DMS153 treated with DMSO at 0.1 percent for 48 hours (cell line): ENCODE data around the gene NSMCE4A.
"Not testable (repeated sequence)": the region's sequence is repeated elsewhere in the genome, so short reads cannot be mapped to it uniquely, and the experiment has no call there.

Experiments
- DNase-seq: peaks from one replicate; lab custom pipeline; 2025; ENCODE audit not compliant: unreplicated experiment; lab: John Stamatoyannopoulos, UW

Gene NSMCE4A

DNA sequence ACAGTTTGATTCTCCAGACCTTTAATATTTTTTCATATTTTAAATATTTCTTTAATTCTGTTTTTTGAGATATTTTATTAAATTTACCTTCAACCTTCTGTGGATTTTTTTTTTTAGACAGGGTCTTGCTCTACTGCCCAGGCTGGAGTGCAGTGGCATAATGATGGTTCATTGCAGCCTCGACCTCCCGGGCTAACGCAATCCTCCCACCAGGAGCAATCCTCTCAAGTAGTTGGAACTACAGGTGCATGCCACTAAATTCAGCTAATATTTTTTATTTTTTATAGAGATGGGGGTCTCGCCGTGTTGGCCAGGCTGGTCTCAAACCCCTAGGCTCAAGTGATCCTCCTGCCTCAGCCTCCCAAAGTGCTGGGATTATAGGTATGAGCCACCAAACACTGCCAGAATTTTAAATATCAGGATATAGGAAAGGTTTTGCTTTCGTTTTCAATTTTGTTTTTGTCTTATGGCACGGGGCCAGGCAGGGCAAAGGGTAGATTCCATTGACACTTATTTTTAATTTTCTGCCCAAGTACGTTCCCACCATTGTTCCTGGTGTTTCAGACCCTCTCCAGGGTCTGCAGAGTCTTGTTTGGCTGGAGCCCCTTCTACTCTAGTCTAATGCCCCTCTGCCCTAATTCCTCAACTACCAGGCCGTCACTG, 15.1 kb upstream of the NSMCE4A start:
- no peak for DNase-seq

DNA sequence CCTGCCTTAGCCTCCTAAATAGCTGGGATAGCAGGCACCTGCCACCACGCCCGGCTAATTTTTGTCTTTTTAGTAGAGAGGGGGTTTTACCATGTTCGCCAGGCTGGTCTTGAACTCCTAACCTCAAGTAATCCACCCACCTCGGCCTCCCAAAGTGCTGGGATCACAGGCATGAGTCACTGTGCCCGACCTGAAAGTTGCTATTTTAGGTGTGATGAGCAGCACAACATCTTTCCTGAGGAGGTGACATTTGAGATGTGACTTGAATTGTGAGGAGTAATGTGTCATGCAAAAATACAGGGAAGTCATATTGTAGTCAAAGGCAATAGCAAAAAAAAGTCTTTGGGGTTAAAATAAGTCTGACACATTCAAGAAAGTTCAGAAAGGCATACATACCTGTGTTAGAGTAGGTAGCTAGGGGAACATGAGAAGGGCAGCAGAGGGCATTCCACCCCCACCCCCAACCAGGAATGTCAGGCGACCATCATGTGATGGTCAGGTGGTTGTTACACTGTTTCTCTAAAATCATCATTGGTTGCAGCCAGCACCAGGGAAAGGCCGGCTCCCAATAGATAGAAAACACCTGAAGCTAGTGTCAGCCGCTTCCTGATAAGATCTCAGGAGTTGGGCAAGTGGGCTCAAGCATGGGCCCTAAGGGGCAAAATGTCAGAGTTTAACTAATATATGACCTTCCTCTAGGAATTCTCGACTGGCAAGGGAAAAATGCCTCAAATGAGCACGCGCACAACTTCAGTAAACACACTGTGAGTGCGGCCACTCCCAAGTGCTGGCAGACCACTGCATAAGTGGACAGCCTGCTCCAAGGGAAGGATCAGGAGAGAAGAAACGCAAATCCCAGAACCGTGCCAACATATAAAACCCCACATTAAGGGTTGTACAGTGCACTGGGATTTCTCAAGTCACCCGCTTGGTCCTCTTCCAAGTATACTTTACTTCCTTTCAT, 13.6 kb upstream of the NSMCE4A start, which contains the start of gene TACC2:
Gene TACC2 (plus strand): TSS at position 803 of the 964 bp plus-strand sequence. CDS start 32,819 bp downstream, outside the sequence.
- DNase-seq = no peak

DNA sequence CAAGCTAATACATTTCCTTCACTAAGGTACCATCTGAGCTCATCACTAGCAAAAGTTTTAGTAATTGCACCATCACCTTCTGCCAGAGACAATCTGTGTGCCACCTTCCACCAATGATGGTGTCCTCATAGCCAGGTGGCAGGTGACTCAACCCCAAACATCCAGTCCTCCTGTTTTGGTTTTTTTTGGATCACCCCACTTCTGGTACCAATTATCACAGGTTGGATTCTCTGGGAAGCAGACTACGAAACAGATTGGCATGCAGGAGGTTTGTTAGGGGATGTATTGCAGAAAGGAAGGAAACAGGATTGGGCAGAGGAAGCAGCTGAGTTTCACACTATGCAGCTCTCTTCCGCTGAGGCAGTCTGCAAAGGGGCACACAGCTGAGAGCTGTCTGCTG, 9.4 kb upstream of the NSMCE4A start:
- DNase-seq = no peak

DNA sequence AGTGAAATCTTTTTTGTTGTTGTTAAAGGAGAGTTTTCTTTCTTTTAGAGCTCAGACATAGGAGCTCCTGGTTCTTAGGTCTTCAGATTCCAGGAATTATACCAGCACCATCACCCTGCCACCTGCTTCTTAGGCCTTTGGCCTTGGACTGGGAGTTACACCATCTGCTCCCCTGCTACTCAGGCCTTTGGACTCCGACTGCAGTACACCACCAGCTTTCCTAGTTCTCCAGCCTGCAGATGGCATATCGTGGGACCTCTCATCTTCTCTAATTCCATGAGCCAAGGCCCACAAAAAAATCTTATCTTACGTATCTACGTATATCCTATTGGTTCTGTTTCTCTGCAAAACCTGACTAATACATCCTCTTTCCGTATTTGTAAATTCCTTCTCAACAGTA, 8.8 kb upstream of the NSMCE4A start:
- no peak for DNase-seq

DNA sequence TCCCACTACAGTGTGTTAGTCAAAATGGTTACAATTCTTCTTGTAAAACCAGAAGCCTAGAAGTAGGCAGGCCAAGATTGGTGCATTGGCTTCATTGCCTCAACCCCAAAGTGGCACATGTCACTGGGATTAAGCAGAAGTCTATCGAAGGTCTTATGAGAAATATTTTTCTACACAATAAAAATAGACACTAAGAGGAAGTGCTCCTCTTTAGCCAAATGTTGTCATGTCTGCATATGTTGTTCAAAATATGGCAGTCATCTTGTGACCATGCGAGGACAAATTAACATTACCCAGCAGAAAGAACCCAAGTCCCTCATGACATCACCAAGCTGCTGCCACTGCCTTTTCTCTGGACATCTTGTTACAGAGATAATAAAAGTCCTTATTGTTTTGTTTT, 6.3 kb upstream of the NSMCE4A start:
- no peak for DNase-seq

DNA sequence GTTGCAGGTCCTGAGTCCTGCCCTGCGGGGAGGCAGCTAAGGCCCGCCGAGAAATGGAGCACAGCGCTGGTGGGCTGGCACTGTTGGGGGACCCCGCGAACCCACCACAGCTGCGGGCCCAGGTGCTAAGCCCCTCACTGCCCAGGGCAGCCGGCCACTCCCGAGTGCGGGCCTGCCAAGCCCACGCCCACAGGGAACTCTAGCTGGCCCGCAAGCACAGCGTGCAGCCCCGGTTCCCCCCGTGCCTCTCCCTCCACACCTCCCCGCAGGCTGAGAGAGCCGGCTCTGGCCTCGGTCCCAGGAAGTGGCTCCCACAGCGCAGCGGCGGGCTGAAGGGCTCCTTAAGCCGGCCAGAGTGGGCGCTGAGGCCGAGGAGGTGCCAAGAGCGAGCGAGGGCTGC, 3.5 kb upstream of the NSMCE4A start:
- DNase-seq = no peak

DNA sequence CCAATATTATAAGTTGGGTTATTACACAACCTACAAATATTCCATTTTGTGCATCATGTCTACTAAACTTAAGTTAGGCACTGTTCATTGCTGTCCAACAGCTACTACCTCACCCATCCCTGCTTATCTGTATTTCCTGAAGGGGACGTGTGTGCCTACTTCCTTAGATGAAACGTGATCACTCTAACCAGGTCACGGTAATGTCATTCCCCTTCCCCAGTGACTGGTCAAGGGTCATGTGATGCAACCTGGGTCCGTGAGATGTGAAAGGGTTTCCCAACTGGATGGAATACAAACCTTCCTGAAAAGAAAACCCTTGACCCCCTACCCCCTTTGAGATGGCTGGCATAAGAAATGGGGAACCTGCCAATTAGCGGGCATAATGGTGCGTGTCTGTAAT, 1.6 kb upstream of the NSMCE4A start:
- DNase-seq = no peak

DNA sequence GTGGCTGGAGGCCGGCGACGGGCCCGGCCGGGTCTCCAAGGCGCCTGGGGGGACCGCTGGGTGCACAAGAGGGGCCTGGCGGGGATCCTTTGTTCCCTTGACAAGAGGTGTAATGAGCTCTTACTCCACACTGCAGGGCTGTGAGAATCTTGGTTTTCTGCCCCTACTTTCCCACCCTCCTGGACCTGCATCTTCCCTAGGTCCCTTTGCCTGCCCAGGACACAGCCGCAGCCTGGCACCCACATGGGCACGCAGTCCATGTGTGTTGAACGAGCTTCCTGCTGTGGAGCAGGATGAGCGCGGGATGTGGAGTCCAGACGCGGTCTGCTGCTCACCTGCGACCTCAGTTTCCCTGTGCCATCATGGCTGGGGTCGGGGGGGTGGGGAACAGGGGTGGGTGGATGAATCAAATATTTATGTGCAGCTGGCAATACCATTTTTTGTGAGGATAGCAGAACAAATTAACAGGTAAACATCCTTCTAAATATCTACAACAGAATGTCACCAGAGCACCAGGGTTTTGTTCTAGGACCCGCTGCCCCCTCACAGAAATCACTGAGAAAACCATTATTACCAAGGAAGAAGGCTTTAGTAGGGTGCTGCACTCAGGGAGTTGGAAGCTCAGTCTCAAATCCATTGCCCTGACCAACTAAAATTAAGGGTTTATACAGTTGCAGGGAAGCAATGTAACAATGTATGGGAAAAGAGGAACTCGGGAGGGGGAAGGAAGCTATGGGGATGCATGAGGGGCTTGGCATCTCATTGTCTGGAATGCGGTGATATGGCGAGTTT, 474 bp upstream of the NSMCE4A start:
- DNase-seq = no peak

DNA sequence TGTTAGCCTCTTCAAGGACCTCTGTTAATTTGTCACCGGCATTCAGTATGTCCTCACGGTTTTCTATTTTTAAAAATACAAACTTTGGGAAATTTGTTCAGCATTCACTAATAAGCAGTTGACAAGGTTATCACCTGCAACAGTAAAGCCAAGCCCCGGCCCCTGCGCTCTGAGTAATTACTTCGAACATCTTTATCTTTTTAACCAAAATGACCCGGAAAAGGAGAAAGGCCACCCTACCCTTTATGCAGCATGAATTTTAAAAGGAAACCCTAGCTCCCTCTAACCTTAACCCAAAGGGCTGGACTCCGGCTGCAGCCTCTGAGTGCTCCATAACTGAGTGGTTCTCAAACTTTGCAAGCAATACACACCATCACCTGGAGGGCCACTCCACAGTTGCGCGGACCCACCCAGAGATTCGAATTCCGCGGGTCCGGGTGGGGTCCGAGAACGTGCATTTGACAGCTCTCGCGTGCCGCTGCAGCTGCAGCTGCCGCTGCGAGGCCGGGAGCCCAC, 940 bp downstream of the NSMCE4A start:
- DNase-seq = no peak

DNA sequence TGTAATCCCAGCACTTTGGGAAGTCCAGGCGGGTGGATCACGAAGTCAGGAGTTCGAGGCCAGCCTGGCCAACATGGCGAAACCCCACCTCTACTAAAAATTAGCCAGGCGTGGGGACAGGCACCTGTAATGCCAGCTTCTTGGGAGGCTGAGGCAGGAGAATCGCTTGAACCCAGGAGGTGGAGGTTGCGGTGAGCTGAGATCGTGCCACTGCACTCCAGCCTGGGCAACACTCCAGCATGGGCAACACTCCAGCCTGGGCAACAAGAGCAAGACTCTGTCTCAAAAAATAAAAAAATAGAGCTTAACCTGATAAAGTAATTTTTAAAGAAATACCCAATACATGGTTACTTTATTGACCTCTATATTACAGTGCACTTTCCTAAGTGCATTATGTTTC, 5.9 kb downstream of the NSMCE4A start:
- not testable (repeated sequence) for DNase-seq

DNA sequence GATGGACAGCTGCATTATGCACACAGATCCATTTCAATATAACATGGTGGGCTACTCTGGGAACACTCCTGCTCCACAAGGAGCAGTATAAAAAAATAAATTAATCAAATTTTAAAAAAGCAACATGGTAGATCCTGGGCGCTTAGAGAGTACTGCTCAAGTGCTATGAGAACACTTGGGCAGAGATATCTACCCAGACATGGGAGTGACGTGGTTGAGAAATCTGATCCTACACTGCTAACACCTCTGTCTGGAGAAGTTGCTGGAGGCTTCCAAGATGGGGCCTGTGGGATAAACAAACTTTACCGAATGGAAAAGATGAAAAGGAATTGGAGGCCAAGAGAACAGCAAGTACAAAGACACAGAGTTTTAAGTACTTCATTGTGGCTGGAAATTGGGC, 9.0 kb downstream of the NSMCE4A start:
- no peak for DNase-seq

DNA sequence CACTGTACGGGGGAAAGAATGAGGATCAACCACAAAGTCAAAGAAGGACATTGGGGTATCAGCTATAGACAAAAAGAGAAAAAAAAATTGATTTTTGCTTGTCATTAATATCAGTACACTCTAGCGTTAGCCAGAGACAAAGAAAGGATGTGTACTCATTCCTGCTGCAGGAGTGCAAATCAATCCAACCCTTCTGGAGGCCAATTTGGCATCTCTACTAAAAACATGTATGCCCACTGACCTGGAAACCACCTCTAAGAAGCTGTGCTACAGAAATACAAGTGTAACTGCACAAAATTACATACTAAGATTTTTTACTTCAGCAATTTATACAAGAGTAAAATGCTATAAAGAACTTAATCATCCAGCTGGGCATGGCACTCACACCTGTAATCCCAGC, 13.6 kb downstream of the NSMCE4A start:
- DNase-seq = no peak

DNA sequence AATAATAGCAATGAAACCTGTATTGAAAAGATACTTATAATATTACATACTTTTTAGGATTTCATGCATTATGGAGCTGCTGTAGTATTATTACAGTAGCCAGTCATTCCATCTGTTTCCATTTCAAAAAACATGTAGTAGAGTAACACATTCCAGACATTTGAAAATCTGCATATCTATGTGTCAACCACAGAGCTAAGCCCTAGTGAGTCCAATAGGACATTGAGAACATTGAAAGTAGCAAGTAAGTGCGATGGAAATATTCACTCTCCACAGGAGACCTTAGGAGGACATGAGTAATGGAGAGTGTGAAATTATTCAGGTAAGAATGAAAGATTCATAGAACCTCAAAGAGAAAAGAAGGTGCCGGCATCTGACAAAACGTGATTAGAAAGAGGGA, 15.3 kb downstream of the NSMCE4A start:
- no peak for DNase-seq

DNA sequence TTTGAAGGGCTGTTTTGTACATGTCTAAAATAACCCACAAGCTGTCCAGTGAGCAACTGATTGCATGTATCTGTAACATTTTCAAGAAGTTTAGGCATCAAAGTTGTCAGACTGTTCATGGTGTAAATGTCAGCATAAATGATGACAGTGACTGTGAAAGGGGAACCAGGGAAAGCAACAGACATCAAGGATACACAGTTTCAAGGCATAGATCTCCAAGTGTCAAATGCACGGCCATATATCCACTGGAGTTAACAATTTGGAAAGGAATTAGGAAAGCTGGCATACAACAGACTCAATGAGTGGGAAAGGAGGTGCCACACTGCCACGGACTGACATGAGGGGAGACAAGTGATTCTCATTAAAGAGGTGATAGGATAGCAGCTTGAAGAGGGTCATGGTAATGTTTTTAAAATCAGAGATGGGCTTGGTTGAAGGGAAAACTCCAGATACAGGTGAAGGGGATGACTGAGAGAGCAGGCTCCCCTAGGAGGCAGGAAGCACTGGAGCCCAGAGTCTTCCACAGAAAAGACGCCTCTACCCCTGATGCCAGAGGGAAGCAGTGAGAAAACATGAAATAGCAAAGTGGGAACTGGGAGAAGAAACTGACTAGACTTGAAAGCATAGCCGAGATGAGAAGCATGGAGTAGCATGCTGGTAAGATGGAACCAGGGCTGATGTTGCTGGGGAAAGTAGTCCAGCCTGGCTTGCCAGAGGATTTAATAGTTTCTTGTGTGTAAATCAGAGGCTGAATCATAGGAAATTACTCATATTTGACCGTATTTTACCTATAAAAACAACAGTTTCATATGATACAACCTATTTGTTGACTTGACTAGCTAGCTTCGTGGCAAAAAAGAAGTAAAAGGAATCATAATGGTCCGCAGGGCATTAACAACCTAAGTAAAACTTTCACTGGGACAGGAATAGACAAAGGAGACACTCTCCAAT, 18.6 kb downstream of the NSMCE4A start:
- DNase-seq = no peak

DNA sequence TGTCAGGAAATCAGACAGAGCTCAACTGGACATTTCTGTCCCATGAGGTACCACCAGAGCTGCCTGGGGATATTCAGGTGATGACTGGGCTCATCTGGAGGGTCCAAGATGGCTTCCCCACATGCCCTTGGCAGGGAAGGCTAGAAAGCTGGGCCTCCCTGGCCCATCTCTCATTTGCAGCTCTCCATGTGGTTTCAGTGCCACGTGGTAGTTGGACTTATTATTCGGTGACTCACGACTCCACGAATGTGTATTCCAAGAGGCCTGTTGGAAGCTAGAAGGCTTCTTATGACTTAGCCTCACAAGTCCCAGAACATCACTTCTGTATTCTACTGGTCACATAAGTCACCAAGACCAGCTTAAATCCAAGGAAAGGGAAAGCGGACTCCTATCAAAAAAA, 22.8 kb downstream of the NSMCE4A start:
- no peak for DNase-seq

DNA sequence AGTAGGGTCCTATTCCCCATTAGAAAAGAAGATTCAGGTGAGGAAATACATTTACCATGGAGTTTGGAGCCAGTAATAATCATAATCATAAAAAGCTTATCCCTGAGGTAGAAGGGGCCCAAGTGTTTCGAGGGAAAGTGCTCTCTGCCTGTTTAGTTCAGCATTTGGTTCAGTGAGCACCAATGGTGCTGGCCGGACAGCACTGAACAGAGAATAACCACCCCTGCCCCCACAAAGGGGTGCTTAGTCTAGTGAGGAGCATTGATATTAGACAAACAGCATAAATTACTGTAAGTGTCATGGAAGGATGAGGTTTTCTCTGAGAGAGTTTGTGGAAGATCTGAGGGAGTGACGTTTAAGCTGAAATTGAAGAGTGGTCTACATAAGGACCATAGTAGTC, 25.6 kb downstream of the NSMCE4A start:
- no peak for DNase-seq

DNA sequence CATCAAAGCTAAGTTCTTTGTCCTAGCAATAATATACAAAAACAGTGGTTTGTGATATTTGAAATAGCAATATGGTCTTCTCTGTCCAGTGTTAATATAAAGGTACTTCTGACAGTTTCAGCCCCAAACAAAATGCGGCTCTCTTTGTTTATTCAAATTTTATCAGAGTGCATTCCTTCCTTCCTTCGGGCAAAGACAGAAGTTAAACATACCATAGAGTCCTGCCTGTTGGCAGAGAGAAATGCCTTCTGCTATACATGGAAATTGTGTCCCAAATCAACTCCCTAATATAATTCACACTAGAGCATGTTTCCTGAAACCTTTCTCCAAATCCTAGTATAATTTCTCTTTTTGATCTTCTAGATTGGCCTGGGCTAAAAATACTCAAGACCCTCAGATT, 26.0 kb downstream of the NSMCE4A start:
- no peak for DNase-seq

DNA sequence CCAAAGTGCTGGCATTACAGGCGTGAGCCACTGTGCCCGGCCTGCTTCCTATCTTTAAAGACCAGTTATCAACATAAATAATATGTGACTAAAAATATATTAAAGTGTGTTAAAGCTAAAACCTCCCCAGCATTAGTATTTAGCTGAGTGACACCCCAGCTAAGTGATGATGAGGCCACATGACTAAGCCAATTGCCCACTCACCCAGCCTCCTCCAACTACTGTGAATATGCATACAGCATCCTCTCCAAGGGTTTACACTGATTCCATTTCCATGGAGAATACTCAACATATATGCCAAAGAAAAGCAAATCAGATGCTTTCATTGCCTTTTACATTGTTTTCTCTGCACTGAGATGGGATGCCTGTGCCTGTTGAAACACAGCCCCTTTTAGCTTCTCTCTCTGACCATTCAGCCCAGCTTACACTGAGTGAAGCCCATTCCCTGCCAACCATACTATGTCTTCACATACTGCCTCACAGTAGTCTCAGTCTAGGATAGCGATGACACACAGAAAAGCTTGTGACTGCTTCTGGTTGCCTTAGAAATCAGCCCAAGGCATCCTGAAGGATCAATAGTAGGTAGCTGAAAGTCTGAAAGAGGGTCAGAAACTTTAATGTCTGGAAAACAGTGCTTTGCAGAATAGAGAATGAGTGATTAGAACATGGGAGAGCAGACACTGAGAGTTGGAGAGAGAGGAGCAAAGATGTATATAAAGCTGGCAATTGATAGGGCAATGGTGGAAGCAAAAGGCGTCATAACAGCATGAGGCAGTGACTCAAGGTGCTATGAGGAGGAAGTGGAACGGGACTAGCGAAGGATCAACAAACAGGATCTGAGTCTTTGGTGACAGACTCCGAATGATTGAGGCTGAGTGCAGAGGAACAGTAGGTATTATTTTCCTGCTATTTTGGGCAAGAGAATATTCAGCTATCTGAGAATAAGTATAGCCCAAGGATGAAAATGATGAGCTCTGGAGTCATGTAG, 27.4 kb downstream of the NSMCE4A start:
- no peak for DNase-seq
